Ramos (cell line): ENCODE results near the gene C8A.

Experiments used
- in situ Hi-C: fragments of 300-500 bp; cut with MboI; formaldehyde crosslinking; loops from one replicate; pipeline ENCODE4 v1.14.3; 2022; ENCODE audit warnings: low sequenced_read_pairs; ENCODE audit not compliant: unreplicated experiment

Gene C8A

GRCh38 chr1:56957931-56958330 lies 103.3 kb downstream of the C8A start:
- in situ Hi-C loops = no loop called here

- in situ Hi-C loops = no loop called here
Measured at GRCh38 chr1:56958526-56958925, 103.9 kb downstream of the C8A start.

- in situ Hi-C loops = no loop called here
Measured at GRCh38 chr1:56961426-56961825, 106.8 kb downstream of the C8A start.

- in situ Hi-C loops = no loop called here
Measured at GRCh38 chr1:56963667-56964066, 109.1 kb downstream of the C8A start.

- in situ Hi-C loops = no loop called here
Measured at GRCh38 chr1:56964349-56965017, 109.9 kb downstream of the C8A start.

- in situ Hi-C loops = no loop called here
Measured at GRCh38 chr1:56965191-56965590, 110.6 kb downstream of the C8A start.

- in situ Hi-C loops = no loop called here
Measured at GRCh38 chr1:56965916-56966697, 111.5 kb downstream of the C8A start, which contains the start of gene C8B. TSS of gene C8B (minus strand) at chr1:56966015. CDS start at chr1:56965948, 67 bp downstream.

- in situ Hi-C loops = no loop called here
Measured at GRCh38 chr1:56966698-56966999, 112.1 kb downstream of the C8A start.

- in situ Hi-C loops = no loop called here
Measured at GRCh38 chr1:56967355-56967754, 112.8 kb downstream of the C8A start.
